A673 (cell line): Measurements from ENCODE around the gene FAM217B.
A peak's percentile ranks its signal among the peaks of the same experiment; 100 is the strongest.

Experiments used
- CTCF ChIP-seq: fragments of 300-800, 200-600 bp; sonication (generic); conservative IDR thresholded peaks from 2 replicates; pipeline ENCODE4 v1.5.1; 2017; ENCODE audit warnings: low read depth, mild to moderate bottlenecking, antibody characterized with exemption, low read length, moderate library complexity, mixed read lengths
- EZH2 ChIP-seq: fragments of 200-600 bp; sonication (generic); IDR thresholded peaks from 2 replicates; pipeline ENCODE4 v1.6.1; 2017; ENCODE audit warnings: borderline replicate concordance, low read depth, mild to moderate bottlenecking, mixed read lengths, antibody characterized with exemption, low read length; ENCODE audit not compliant: poor library complexity, severe bottlenecking

- TF ChIP-seq CTCF, result peak; percentile 76
- no peak for TF ChIP-seq EZH2
These were observed 8.9 kb downstream of the FAM217B start for GRCh38 chr20:59948828-59949720.
